CD4-positive, alpha-beta T cell treated with Interferon alpha-2 for 1 hour (primary cell): ENCODE results near the gene GATA1.
A peak's percentile ranks its signal among the peaks of the same experiment; 100 is the strongest.

Experiments
- DNase-seq, 2 donors: peaks; one replicate each; pipeline ENCODE4 v3.0.0-alpha.2; 2020 to 2022

Gene GATA1

GRCh38 chrX:48785540-48786214 lies 713 bp upstream of the GATA1 start:
- DNase-seq: no peak

- no peak for DNase-seq
Observed at GRCh38 chrX:48786825-48787504, 575 bp downstream of the GATA1 start.

- no peak for DNase-seq
Observed at GRCh38 chrX:48787505-48788443, 1.4 kb downstream of the GATA1 start.

DNA sequence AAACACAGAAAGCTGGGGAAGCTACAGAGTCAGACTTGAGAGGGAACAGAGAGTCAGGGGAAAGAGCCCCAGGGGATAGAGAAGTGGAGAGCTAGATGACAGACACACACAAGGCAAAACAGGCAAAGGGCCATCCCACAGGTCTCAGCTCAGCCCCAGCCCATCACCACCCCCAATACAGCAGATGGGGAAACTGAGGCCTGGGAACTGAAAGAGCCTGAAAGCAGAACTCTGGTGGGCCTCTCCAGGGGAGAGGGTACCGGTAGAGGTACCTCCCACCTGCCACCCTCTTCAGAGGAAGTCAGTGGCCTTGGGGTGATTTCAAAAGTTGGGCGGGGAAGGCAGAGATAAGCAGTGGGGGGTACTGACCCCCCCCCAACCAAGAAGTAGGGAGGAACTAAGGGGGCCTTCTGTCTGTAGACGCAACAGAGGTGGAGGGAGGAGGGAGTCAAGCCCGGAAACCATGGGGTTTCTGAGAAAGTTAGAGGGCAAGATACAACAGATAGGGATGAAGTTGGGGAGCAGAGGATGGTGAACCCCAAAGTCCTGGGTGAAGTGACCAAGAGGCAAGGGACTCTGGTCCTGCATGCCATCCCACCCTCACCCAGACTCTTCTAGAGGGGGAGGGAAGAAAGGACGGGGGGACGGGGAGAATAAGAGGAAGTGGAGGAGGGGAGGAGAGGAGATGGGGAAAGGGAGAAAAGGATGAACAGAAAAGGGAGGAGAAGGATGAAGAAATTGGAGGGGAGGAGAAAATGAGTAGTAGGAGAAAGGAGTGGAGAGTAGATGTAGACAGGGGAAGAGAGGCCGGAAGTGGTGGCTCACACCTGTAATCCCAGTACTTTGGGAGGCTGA lies 3.2 kb downstream of the GATA1 start:
- peak; percentile 20 to 27 for DNase-seq

DNA sequence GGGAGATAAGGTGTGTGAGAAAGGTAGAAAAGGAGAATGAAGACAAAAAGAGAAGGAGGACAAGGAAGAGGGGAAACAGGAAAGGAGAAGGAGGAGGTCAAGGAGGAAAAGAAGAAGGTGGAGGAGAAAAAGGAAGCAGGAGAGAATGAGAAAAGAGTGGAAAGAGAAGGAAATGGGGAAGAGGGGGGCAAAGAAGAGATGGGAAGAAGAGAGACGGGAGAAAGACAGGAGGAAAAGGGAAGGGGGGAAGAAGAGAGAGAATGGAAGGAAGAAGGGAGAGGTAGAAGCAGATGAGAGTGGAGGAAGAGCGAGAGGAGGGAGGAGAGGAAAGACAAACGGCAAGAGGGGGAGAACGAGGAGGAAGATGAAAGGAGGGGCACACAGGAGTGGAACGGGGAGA lies 4.1 kb downstream of the GATA1 start:
- no peak for DNase-seq

DNA sequence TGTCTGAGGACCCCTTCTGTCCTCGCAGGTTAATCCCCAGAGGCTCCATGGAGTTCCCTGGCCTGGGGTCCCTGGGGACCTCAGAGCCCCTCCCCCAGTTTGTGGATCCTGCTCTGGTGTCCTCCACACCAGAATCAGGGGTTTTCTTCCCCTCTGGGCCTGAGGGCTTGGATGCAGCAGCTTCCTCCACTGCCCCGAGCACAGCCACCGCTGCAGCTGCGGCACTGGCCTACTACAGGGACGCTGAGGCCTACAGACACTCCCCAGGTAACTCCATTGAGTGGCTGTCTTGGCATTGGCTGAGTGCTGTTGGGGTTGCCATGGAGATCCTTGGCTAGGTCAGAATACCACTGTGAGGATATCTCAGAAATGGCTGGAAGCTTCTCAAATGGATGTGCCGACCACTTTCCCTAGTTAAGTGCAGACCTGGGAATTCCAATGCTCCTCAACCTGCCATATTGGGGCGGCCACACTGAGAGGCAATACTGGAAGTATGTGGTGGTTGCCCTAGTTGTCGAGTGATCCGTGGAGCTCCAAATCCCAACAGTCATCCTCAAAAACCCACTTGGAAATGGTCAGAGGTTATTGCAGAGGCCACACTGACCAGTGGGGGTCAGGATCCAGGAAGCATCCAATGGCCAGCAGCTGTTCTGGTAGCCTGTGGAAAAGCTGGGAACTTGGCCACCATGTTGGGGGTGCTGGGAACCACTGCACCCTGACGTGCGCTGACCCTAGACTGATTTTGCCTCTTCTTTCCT lies 4.9 kb downstream of the GATA1 start:
- DNase-seq: no peak

DNA sequence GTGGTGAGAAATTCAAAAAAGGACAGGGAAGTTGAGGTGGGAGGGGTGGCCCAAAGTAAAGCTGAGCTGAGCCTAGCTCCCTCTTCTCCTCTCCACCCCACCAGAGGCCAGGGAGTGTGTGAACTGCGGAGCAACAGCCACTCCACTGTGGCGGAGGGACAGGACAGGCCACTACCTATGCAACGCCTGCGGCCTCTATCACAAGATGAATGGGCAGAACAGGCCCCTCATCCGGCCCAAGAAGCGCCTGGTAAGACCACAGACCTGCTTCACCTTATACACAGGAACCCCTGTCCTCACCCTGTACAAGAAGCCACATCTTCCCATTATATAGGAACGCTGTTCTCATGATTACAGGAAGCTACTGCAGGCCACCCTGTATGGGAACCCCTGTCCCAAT lies 5.8 kb downstream of the GATA1 start:
- DNase-seq: no peak

DNA sequence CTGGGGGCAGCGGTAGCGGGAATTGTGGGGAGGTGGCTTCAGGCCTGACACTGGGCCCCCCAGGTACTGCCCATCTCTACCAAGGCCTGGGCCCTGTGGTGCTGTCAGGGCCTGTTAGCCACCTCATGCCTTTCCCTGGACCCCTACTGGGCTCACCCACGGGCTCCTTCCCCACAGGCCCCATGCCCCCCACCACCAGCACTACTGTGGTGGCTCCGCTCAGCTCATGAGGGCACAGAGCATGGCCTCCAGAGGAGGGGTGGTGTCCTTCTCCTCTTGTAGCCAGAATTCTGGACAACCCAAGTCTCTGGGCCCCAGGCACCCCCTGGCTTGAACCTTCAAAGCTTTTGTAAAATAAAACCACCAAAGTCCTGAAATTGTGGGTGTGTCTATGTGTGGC lies 7.5 kb downstream of the GATA1 start:
- no peak for DNase-seq

GRCh38 chrX:48794340-48794910 lies 8.0 kb downstream of the GATA1 start:
- no peak for DNase-seq

DNA sequence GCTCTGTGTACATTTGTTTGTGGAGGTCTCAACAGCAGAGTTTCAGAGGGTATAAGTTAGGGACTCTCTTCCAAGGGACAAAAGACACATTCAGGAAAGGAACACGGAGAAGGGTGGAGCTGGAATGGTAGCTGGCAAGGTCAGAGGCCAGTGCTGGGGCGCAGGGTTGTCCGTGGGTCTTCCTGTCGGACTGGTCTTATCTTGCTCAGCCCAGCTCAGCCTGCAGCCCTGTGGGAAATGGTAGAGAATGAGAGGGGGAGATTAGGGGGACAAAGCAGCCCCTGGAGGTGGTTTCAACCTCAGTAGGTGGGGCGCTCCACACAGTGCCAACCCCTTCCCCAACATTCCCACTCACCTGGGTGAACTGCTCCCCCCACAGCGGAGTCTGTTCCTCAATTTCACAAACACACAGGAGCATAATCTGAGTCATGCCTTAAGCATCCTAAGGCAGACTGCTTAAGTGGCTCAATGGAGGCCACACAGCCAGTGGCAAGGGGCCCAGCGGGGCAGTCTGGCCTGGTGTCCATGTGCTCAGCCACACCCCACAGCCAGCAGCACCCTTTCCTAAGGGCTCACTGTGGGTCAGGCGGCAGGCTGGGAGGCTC lies 8.6 kb downstream of the GATA1 start:
- no peak for DNase-seq

- no peak for DNase-seq
Observed at GRCh38 chrX:48798318-48798717, 11.9 kb downstream of the GATA1 start.

GRCh38 chrX:48800574-48801279 lies 14.3 kb downstream of the GATA1 start:
- DNase-seq: no peak

- peak; percentile 98 for DNase-seq
Observed at GRCh38 chrX:48801280-48802088, 15.1 kb downstream of the GATA1 start, which contains the start of gene HDAC6. TSS of gene HDAC6 (plus strand) at chrX:48802067. CDS start at chrX:48802693, 626 bp downstream.

DNA sequence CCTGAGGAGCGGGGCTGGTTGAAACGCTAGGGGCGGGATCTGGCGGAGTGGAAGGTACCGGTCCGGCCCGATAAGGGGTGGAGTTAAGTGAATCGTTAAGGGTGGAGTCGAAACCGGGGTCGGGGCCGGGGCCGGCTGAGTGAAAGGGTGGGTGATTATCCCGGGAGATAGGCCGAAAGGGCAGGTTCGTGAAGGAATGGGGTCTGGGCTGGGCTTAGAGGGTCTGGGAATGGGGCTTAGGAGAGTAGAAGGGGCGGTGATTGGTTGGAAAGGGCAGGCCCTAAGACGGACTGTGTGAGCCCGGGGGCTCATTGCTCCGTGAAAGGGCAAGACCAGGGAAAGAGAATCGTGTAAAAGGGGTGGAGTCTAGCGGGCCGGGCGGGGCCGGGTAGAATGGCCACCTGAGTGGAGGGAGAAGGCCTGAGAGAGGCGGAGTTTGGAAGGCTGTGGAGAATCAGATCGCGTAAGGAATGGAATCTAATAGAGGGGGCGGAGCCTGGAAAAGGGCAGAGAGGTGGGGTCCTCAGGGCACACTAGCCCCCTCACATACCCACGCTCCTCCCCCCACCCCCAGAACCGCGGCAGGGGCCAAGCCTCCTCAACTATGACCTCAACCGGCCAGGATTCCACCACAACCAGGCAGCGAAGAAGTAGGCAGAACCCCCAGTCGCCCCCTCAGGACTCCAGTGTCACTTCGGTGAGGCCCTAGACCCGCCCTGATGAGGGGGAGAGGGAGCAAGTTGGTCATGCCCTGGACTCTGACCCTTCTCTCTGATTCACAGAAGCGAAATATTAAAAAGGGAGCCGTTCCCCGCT lies 15.9 kb downstream of the GATA1 start:
- DNase-seq: peak; percentile 76 to 77

GRCh38 chrX:48802905-48803200 lies 16.5 kb downstream of the GATA1 start:
- no peak for DNase-seq

GRCh38 chrX:48806081-48806480 lies 19.7 kb downstream of the GATA1 start:
- DNase-seq: no peak

DNA sequence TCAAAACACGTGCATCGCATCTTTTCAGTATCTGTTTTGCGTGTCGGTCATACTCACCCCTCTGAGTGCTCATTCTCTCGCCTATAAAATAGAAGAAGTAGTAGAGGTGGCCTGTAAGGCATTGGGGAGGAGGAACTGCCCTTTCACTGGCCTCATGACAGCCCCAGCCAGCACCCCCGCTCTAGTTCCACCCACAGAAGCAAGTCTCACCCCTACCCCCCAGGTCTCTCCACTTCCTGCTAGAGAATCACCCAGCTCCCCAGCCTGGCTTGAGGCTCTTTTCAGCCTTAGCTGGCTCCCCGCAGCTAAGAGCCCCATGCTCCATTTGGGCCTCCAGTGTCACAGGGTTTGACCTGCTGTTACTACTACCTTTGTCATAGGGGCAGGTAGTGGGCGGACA lies 27.3 kb downstream of the GATA1 start:
- DNase-seq: no peak

GRCh38 chrX:48814722-48815121 lies 28.3 kb downstream of the GATA1 start:
- no peak for DNase-seq

DNA sequence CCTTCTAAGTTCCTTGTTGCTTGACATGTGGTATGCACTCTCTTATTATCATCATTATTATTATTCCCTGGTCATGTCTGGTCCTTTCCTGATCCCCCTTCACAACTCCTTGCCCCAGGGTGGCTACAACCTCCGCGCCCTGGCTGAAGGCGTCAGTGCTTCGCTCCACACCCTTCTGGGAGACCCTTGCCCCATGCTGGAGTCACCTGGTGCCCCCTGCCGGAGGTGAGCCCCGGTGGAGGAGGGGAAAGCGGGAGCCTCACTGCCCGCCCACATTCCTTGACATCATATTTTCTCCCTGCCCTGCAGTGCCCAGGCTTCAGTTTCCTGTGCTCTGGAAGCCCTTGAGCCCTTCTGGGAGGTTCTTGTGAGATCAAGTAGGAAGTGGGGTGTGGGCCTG lies 28.9 kb downstream of the GATA1 start:
- no peak for DNase-seq
